WTC11 (cell line): ENCODE results near the gene ITGA11. TPM values are rescaled to one million over a fixed set of nuclear protein-coding genes. Genes with fewer than 3 reads are reported as not detected.

Source experiments
- ATAC-seq: fragments of 200-7000 bp; cut with Tn5 transposase; 2 replicates; pipeline ENCODE4 v1.10.0; 2021; ENCODE audit warnings: mild to moderate bottlenecking, moderate library complexity
- CTCF ChIA-PET: fragments of 300-600 bp; sonication (Branson Sonifier 250); formaldehyde crosslinking; loops from one replicate; lab custom pipeline; 2021; ENCODE audit warnings: antibody characterized with exemption; lab: Charles Lee
- POLR2A ChIA-PET: fragments of 350-600 bp; sonication (Branson Sonifier 250); formaldehyde crosslinking; loops from one replicate; lab custom pipeline; 2021; ENCODE audit warnings: antibody characterized with exemption; lab: Charles Lee
- DNase-seq: peaks from one replicate; pipeline ENCODE4 v3.0.0; 2021; ENCODE audit warnings: low spot score
- H3K27ac Mint-ChIP-seq: 2 replicates; pipeline ENCODE4 v1.8.0; 2021; ENCODE audit warnings: mixed read lengths
- H3K27me3 Mint-ChIP-seq: 2 replicates; pipeline ENCODE4 v1.8.0; 2021; ENCODE audit warnings: low read depth, mild to moderate bottlenecking, moderate library complexity, mixed read lengths
- H3K36me3 Mint-ChIP-seq: 2 replicates; pipeline ENCODE4 v1.8.0; 2021; ENCODE audit warnings: mixed read lengths
- H3K4me1 Mint-ChIP-seq: 2 replicates; pipeline ENCODE4 v1.8.0; 2022; ENCODE audit warnings: mixed read lengths
- H3K4me3 Mint-ChIP-seq: 2 replicates; pipeline ENCODE4 v1.8.0; 2021; ENCODE audit warnings: mild to moderate bottlenecking, moderate library complexity, mixed read lengths
- H3K9me3 Mint-ChIP-seq: 2 replicates; pipeline ENCODE4 v1.8.0; 2021; ENCODE audit warnings: mixed read lengths
- CBFB ChIP-seq: sonication (generic); formaldehyde crosslinking; IDR thresholded peaks from 2 replicates; pipeline ENCODE4 v1.8.1; 2022; ENCODE audit warnings: mild to moderate bottlenecking, low read depth, missing genetic modification reagents
- NFATC4 ChIP-seq: fragments of 250-450 bp; sonication (Bioruptor Pico); IDR thresholded peaks from 2 replicates; pipeline ENCODE4 v1.9.0; 2021; ENCODE audit warnings: mild to moderate bottlenecking
- NR1H2 ChIP-seq: sonication (generic); formaldehyde crosslinking; IDR thresholded peaks from 2 replicates; pipeline ENCODE4 v1.9.0; 2021; ENCODE audit warnings: mild to moderate bottlenecking, moderate library complexity, missing genetic modification reagents
- SMAD3 ChIP-seq: sonication (generic); formaldehyde crosslinking; IDR thresholded peaks from 2 replicates; pipeline ENCODE4 v1.8.0; 2022; ENCODE audit warnings: missing genetic modification reagents, mild to moderate bottlenecking, borderline replicate concordance
- ZNF219 ChIP-seq: sonication (generic); formaldehyde crosslinking; IDR thresholded peaks from 2 replicates; pipeline ENCODE4 v1.8.0; 2023; ENCODE audit warnings: missing genetic modification reagents, mild to moderate bottlenecking, borderline replicate concordance
- ZNF232 ChIP-seq: sonication (generic); formaldehyde crosslinking; IDR thresholded peaks from 2 replicates; pipeline ENCODE4 v1.8.0; 2022; ENCODE audit warnings: mild to moderate bottlenecking, missing genetic modification reagents
- ZNF396 ChIP-seq: fragments of 250-450 bp; sonication (Bioruptor Pico); IDR thresholded peaks from 2 replicates; pipeline ENCODE4 v1.8.0; 2021; ENCODE audit warnings: mild to moderate bottlenecking, moderate library complexity, borderline replicate concordance
- total RNA-seq: library from RNA; stranded (reverse); gene quantifications from 3 replicates; pipeline ENCODE4 v1.2.3, GENCODE V29; 2021
- TF ChIP-seq, protein P1 (sequence below): sonication (generic); formaldehyde crosslinking; conservative IDR thresholded peaks from 2 replicates; pipeline ENCODE4 v1.8.1; 2023; ENCODE audit warnings: mild to moderate bottlenecking, low read depth, missing genetic modification reagents, moderate library complexity
- TF ChIP-seq, protein P2 (sequence below): sonication (generic); formaldehyde crosslinking; IDR thresholded peaks from 2 replicates; pipeline ENCODE4 v1.8.0; 2022; ENCODE audit warnings: missing genetic modification reagents
- TF ChIP-seq, protein P3 (sequence below): fragments of 250-450 bp; sonication (Bioruptor Pico); IDR thresholded peaks from 2 replicates; pipeline ENCODE4 v1.9.0; 2021; ENCODE audit warnings: moderate library complexity, mild to moderate bottlenecking, inconsistent platforms, borderline replicate concordance
- TF ChIP-seq, protein P4 (sequence below): fragments of 250-450 bp; sonication (Bioruptor Pico); IDR thresholded peaks from 2 replicates; pipeline ENCODE4 v1.8.0; 2021; ENCODE audit warnings: mild to moderate bottlenecking
- TF ChIP-seq, protein P5 (sequence below): fragments of 250-450 bp; sonication (Bioruptor Pico); IDR thresholded peaks from 2 replicates; pipeline ENCODE4 v1.9.0; 2021; ENCODE audit warnings: mild to moderate bottlenecking
- TF ChIP-seq, protein P6 (sequence below): sonication (generic); formaldehyde crosslinking; IDR thresholded peaks from 2 replicates; pipeline ENCODE4 v1.8.0; 2022; ENCODE audit warnings: mild to moderate bottlenecking, missing genetic modification reagents
- TF ChIP-seq, protein P7 (sequence below): sonication (generic); formaldehyde crosslinking; IDR thresholded peaks from 2 replicates; pipeline ENCODE4 v1.8.0; 2023; ENCODE audit warnings: missing genetic modification reagents, mild to moderate bottlenecking, borderline replicate concordance

The ITGA11 gene
- total RNA-seq, 1 experiment from 2014 or later: 0.15 TPM

DNA sequence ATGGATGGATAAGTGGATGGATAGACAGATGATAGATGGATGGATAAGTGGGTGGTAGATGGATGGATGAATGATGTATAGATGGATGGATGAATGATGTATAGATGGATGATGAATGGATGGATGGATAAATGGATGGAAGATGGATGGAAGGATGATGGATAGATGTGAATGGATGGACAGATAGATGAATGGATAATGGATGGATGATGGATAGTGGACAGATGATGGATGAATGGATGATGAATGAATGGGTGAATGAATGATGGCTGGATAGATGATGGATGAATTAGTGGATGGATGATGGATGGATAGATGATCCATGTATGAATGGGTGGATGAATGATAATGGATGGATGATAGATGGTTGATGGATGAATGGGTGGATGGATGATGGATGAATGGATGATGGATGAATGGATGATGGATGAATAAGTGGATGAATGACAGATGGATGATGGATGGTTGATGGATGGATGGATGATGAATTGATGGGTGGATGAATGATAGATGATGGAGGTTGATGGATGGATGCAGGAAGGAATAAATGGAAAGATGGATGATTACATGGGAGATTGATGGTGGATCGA is 69.3 kb downstream of the ITGA11 start (continued):
- TF ChIP-seq, protein P1, sequence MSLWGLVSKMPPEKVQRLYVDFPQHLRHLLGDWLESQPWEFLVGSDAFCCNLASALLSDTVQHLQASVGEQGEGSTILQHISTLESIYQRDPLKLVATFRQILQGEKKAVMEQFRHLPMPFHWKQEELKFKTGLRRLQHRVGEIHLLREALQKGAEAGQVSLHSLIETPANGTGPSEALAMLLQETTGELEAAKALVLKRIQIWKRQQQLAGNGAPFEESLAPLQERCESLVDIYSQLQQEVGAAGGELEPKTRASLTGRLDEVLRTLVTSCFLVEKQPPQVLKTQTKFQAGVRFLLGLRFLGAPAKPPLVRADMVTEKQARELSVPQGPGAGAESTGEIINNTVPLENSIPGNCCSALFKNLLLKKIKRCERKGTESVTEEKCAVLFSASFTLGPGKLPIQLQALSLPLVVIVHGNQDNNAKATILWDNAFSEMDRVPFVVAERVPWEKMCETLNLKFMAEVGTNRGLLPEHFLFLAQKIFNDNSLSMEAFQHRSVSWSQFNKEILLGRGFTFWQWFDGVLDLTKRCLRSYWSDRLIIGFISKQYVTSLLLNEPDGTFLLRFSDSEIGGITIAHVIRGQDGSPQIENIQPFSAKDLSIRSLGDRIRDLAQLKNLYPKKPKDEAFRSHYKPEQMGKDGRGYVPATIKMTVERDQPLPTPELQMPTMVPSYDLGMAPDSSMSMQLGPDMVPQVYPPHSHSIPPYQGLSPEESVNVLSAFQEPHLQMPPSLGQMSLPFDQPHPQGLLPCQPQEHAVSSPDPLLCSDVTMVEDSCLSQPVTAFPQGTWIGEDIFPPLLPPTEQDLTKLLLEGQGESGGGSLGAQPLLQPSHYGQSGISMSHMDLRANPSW (CRISPR knock-in tag): no peak
- TF ChIP-seq, protein P2, sequence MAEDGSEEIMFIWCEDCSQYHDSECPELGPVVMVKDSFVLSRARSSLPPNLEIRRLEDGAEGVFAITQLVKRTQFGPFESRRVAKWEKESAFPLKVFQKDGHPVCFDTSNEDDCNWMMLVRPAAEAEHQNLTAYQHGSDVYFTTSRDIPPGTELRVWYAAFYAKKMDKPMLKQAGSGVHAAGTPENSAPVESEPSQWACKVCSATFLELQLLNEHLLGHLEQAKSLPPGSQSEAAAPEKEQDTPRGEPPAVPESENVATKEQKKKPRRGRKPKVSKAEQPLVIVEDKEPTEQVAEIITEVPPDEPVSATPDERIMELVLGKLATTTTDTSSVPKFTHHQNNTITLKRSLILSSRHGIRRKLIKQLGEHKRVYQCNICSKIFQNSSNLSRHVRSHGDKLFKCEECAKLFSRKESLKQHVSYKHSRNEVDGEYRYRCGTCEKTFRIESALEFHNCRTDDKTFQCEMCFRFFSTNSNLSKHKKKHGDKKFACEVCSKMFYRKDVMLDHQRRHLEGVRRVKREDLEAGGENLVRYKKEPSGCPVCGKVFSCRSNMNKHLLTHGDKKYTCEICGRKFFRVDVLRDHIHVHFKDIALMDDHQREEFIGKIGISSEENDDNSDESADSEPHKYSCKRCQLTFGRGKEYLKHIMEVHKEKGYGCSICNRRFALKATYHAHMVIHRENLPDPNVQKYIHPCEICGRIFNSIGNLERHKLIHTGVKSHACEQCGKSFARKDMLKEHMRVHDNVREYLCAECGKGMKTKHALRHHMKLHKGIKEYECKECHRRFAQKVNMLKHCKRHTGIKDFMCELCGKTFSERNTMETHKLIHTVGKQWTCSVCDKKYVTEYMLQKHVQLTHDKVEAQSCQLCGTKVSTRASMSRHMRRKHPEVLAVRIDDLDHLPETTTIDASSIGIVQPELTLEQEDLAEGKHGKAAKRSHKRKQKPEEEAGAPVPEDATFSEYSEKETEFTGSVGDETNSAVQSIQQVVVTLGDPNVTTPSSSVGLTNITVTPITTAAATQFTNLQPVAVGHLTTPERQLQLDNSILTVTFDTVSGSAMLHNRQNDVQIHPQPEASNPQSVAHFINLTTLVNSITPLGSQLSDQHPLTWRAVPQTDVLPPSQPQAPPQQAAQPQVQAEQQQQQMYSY (CRISPR knock-in tag): no peak
- TF ChIP-seq, protein P3, sequence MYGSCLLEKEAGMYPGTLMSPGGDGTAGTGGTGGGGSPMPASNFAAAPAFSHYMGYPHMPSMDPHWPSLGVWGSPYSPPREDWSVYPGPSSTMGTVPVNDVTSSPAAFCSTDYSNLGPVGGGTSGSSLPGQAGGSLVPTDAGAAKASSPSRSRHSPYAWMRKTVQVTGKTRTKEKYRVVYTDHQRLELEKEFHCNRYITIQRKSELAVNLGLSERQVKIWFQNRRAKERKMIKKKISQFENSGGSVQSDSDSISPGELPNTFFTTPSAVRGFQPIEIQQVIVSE (CRISPR knock-in tag): no peak
- TF ChIP-seq, protein P4, sequence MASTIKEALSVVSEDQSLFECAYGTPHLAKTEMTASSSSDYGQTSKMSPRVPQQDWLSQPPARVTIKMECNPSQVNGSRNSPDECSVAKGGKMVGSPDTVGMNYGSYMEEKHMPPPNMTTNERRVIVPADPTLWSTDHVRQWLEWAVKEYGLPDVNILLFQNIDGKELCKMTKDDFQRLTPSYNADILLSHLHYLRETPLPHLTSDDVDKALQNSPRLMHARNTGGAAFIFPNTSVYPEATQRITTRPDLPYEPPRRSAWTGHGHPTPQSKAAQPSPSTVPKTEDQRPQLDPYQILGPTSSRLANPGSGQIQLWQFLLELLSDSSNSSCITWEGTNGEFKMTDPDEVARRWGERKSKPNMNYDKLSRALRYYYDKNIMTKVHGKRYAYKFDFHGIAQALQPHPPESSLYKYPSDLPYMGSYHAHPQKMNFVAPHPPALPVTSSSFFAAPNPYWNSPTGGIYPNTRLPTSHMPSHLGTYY (CRISPR knock-in tag): no peak
- no peak for TF ChIP-seq ZNF232 (CRISPR knock-in tag)

DNA sequence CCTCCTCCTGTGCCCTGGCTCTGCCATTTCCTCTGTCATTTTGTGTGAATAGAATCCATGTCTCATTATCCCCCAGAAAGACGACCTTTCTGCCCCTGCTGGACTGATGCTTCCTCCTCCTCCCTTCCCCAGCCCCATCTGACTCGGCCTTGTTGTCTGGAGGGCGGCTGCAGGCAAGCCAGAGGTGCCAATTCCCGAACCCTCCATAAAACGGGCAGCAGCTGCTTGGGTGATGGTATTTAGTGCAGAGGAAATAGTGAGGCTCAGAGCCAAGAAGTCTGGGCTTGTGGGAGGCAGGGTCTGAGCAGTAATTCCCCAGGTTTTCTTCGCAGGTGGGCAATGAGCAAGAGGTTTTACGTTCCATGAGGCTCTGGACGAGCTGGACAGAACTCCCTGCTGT is 71.2 kb downstream of the ITGA11 start:
- Mint-ChIP-seq H3K9me3 (peaks cover 20% of the 10 kb centered on the region), H3K27ac (no peak overlapping the region), H3K27me3 (peaks cover 14% of the 10 kb centered on the region; the same call in 1 of the 2 replicates), H3K36me3 (peaks cover 12% of the 10 kb centered on the region), H3K4me3 (no peak overlapping the region), H3K4me1 (no peaks in the 10 kb centered on the region)
- ATAC-seq (no peak), DNase-seq (no peak)
- CTCF ChIA-PET: interaction anchor here (1.3 to 2.5 kb wide), 3 partner anchors 49 to 108 kb away, joined by 3 to 11 read pairs (median 4); no protein-coding TSS in a partner anchor
- POLR2A ChIA-PET: no interaction called here
- TF ChIP-seq SMAD3 (no peak), CBFB (CRISPR knock-in tag) (no peak)
- TF ChIP-seq, protein P5, sequence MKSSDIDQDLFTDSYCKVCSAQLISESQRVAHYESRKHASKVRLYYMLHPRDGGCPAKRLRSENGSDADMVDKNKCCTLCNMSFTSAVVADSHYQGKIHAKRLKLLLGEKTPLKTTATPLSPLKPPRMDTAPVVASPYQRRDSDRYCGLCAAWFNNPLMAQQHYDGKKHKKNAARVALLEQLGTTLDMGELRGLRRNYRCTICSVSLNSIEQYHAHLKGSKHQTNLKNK: no peak
- TF ChIP-seq, protein P6, sequence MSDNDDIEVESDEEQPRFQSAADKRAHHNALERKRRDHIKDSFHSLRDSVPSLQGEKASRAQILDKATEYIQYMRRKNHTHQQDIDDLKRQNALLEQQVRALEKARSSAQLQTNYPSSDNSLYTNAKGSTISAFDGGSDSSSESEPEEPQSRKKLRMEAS (CRISPR knock-in tag): no peak

DNA sequence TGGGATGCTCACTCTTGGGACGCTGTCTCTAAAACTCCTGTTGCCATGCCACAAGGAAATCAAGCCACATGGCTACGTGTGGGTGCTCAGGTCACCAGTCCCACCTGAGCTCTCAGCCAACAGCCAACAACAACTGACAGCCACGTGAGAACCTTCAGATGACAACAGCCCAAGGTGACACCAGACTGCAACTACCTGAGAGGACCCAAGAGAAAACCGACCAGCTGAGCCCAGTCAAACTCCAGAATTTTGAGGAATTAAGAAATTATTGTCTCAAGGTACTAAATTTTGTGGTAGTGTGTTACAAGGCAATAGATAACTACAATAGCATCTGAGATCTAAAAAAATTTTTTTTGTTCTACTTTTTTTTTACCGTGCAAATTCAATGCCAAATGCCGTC is 75.2 kb downstream of the ITGA11 start:
- H3K36me3 Mint-ChIP-seq: peaks cover 12% of the 10 kb centered on the region
- CTCF ChIA-PET: no interaction called here
- DNase-seq: no peak

More for the DNA sequence above, 75.2 kb downstream of the ITGA11 start:
- Mint-ChIP-seq H3K9me3 (peaks cover 20% of the 10 kb centered on the region), H3K4me1 (no peaks in the 10 kb centered on the region), H3K27me3 (peaks cover 14% of the 10 kb centered on the region; the same call in 1 of the 2 replicates), H3K27ac (no peak overlapping the region), H3K4me3 (no peak overlapping the region)
- POLR2A ChIA-PET: no interaction called here
- ATAC-seq: no peak
- TF ChIP-seq NR1H2 (no peak), ZNF219 (CRISPR knock-in tag) (no peak), NFATC4 (CRISPR knock-in tag) (no peak), SMAD3 (no peak), ZNF232 (CRISPR knock-in tag) (no peak), ZNF396 (no peak)
- TF ChIP-seq, protein P4 (CRISPR knock-in tag): no peak
- TF ChIP-seq, protein P7, sequence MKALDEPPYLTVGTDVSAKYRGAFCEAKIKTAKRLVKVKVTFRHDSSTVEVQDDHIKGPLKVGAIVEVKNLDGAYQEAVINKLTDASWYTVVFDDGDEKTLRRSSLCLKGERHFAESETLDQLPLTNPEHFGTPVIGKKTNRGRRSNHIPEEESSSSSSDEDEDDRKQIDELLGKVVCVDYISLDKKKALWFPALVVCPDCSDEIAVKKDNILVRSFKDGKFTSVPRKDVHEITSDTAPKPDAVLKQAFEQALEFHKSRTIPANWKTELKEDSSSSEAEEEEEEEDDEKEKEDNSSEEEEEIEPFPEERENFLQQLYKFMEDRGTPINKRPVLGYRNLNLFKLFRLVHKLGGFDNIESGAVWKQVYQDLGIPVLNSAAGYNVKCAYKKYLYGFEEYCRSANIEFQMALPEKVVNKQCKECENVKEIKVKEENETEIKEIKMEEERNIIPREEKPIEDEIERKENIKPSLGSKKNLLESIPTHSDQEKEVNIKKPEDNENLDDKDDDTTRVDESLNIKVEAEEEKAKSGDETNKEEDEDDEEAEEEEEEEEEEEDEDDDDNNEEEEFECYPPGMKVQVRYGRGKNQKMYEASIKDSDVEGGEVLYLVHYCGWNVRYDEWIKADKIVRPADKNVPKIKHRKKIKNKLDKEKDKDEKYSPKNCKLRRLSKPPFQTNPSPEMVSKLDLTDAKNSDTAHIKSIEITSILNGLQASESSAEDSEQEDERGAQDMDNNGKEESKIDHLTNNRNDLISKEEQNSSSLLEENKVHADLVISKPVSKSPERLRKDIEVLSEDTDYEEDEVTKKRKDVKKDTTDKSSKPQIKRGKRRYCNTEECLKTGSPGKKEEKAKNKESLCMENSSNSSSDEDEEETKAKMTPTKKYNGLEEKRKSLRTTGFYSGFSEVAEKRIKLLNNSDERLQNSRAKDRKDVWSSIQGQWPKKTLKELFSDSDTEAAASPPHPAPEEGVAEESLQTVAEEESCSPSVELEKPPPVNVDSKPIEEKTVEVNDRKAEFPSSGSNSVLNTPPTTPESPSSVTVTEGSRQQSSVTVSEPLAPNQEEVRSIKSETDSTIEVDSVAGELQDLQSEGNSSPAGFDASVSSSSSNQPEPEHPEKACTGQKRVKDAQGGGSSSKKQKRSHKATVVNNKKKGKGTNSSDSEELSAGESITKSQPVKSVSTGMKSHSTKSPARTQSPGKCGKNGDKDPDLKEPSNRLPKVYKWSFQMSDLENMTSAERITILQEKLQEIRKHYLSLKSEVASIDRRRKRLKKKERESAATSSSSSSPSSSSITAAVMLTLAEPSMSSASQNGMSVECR (CRISPR knock-in tag): no peak
